ENCODE results near the gene ERLIN1.

DNA sequence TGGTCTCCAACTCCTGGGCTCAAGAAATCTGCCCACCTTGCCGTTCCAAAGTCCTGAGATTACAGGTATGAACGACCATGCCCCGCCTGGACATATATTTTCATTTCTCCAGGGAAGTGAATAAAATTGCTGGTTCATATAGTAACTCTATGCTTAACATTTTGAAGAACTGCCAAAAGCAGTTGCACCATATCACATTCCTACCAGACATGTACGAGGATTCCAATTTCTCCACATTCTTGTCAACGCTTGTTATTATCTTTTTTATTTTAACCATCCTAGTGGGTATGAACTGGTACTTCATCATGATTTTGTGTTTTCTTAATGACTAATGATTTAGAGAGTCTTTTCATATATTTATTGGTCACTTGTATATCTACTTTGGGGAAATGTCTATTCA is 82.2 kb downstream of the ERLIN1 start:
- TF ChIP-seq, protein P1, sequence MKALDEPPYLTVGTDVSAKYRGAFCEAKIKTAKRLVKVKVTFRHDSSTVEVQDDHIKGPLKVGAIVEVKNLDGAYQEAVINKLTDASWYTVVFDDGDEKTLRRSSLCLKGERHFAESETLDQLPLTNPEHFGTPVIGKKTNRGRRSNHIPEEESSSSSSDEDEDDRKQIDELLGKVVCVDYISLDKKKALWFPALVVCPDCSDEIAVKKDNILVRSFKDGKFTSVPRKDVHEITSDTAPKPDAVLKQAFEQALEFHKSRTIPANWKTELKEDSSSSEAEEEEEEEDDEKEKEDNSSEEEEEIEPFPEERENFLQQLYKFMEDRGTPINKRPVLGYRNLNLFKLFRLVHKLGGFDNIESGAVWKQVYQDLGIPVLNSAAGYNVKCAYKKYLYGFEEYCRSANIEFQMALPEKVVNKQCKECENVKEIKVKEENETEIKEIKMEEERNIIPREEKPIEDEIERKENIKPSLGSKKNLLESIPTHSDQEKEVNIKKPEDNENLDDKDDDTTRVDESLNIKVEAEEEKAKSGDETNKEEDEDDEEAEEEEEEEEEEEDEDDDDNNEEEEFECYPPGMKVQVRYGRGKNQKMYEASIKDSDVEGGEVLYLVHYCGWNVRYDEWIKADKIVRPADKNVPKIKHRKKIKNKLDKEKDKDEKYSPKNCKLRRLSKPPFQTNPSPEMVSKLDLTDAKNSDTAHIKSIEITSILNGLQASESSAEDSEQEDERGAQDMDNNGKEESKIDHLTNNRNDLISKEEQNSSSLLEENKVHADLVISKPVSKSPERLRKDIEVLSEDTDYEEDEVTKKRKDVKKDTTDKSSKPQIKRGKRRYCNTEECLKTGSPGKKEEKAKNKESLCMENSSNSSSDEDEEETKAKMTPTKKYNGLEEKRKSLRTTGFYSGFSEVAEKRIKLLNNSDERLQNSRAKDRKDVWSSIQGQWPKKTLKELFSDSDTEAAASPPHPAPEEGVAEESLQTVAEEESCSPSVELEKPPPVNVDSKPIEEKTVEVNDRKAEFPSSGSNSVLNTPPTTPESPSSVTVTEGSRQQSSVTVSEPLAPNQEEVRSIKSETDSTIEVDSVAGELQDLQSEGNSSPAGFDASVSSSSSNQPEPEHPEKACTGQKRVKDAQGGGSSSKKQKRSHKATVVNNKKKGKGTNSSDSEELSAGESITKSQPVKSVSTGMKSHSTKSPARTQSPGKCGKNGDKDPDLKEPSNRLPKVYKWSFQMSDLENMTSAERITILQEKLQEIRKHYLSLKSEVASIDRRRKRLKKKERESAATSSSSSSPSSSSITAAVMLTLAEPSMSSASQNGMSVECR (CRISPR knock-in tag; IDR thresholded peaks at IDR 0.05; ENCODE audit: borderline replicate concordance), result no peak
- TF ChIP-seq, protein P2, sequence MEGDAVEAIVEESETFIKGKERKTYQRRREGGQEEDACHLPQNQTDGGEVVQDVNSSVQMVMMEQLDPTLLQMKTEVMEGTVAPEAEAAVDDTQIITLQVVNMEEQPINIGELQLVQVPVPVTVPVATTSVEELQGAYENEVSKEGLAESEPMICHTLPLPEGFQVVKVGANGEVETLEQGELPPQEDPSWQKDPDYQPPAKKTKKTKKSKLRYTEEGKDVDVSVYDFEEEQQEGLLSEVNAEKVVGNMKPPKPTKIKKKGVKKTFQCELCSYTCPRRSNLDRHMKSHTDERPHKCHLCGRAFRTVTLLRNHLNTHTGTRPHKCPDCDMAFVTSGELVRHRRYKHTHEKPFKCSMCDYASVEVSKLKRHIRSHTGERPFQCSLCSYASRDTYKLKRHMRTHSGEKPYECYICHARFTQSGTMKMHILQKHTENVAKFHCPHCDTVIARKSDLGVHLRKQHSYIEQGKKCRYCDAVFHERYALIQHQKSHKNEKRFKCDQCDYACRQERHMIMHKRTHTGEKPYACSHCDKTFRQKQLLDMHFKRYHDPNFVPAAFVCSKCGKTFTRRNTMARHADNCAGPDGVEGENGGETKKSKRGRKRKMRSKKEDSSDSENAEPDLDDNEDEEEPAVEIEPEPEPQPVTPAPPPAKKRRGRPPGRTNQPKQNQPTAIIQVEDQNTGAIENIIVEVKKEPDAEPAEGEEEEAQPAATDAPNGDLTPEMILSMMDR (IDR thresholded peaks at IDR 0.05), result no peak
- TF ChIP-seq ZNF416 (CRISPR knock-in tag; IDR thresholded peaks at IDR 0.05) (no peak), ZNF138 (CRISPR knock-in tag; conservative IDR thresholded peaks at IDR 0.05) (no peak), NR1H2 (CRISPR knock-in tag; IDR thresholded peaks at IDR 0.05) (no peak), ATF1 (CRISPR knock-in tag; IDR thresholded peaks at IDR 0.05) (no peak), ESRRA (CRISPR knock-in tag; IDR thresholded peaks at IDR 0.05; ENCODE audit: borderline replicate concordance) (no peak), ELF4 (CRISPR knock-in tag; IDR thresholded peaks at IDR 0.05; ENCODE audit: low read depth) (no peak), ETV6 (CRISPR knock-in tag; IDR thresholded peaks at IDR 0.05) (no peak), CREB1 (CRISPR knock-in tag; IDR thresholded peaks at IDR 0.05) (no peak), ZBTB21 (CRISPR knock-in tag; IDR thresholded peaks at IDR 0.05; ENCODE audit: borderline replicate concordance) (no peak)
- TF ChIP-seq, protein P3, sequence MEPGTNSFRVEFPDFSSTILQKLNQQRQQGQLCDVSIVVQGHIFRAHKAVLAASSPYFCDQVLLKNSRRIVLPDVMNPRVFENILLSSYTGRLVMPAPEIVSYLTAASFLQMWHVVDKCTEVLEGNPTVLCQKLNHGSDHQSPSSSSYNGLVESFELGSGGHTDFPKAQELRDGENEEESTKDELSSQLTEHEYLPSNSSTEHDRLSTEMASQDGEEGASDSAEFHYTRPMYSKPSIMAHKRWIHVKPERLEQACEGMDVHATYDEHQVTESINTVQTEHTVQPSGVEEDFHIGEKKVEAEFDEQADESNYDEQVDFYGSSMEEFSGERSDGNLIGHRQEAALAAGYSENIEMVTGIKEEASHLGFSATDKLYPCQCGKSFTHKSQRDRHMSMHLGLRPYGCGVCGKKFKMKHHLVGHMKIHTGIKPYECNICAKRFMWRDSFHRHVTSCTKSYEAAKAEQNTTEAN (CRISPR knock-in tag; IDR thresholded peaks at IDR 0.05), result no peak
- TF ChIP-seq, protein P4, sequence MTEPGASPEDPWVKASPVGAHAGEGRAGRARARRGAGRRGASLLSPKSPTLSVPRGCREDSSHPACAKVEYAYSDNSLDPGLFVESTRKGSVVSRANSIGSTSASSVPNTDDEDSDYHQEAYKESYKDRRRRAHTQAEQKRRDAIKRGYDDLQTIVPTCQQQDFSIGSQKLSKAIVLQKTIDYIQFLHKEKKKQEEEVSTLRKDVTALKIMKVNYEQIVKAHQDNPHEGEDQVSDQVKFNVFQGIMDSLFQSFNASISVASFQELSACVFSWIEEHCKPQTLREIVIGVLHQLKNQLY (CRISPR knock-in tag; IDR thresholded peaks at IDR 0.05), result no peak
- TF ChIP-seq, protein P5, sequence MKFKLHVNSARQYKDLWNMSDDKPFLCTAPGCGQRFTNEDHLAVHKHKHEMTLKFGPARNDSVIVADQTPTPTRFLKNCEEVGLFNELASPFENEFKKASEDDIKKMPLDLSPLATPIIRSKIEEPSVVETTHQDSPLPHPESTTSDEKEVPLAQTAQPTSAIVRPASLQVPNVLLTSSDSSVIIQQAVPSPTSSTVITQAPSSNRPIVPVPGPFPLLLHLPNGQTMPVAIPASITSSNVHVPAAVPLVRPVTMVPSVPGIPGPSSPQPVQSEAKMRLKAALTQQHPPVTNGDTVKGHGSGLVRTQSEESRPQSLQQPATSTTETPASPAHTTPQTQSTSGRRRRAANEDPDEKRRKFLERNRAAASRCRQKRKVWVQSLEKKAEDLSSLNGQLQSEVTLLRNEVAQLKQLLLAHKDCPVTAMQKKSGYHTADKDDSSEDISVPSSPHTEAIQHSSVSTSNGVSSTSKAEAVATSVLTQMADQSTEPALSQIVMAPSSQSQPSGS (CRISPR knock-in tag; IDR thresholded peaks at IDR 0.05; ENCODE audit: borderline replicate concordance, low read depth), result no peak

Measured in WTC11 (cell line).